HG03175 (cell line): ENCODE data around the gene ZSWIM4.
A peak's percentile ranks its signal among the peaks of the same experiment; 100 is the strongest.
"Not testable (repeated sequence)": the region's sequence is repeated elsewhere in the genome, so short reads cannot be mapped to it uniquely, and the experiment has no call there.

ENCODE experiments used
- ATAC-seq: cut with Tn5 transposase; IDR thresholded peaks from one replicate; pipeline ENCODE4 v1.9.1; 2021; ENCODE audit warnings: mild to moderate bottlenecking, moderate library complexity; ENCODE audit not compliant: unreplicated experiment

The ZSWIM4 gene

GRCh38 chr19:13794757-13795589 is at the start of gene ZSWIM4:
TSS of gene ZSWIM4 (plus strand) at chr19:13795443. CDS start at chr19:13795649, 206 bp downstream.
- peak; percentile 96 for ATAC-seq

GRCh38 chr19:13747098-13747453 is 48.2 kb upstream of the ZSWIM4 start:
- no peak for ATAC-seq

- no peak for ATAC-seq
Observed at GRCh38 chr19:13748169-13748828, 46.9 kb upstream of the ZSWIM4 start.

GRCh38 chr19:13751436-13751835 is 43.8 kb upstream of the ZSWIM4 start:
- no peak for ATAC-seq

GRCh38 chr19:13753622-13754021 is 41.6 kb upstream of the ZSWIM4 start:
- not testable (repeated sequence) for ATAC-seq

- no peak for ATAC-seq
Observed at GRCh38 chr19:13756210-13756609, 39.0 kb upstream of the ZSWIM4 start.

- ATAC-seq, result no peak
Observed at GRCh38 chr19:13757805-13758772, 37.2 kb upstream of the ZSWIM4 start.

- no peak for ATAC-seq
Observed at GRCh38 chr19:13758795-13759194, 36.4 kb upstream of the ZSWIM4 start.

GRCh38 chr19:13761423-13761822 is 33.8 kb upstream of the ZSWIM4 start:
- ATAC-seq, result no peak

GRCh38 chr19:13762635-13763235 is 32.5 kb upstream of the ZSWIM4 start:
- ATAC-seq, result no peak

GRCh38 chr19:13763265-13763664 is 32.0 kb upstream of the ZSWIM4 start:
- no peak for ATAC-seq

GRCh38 chr19:13764101-13764807 is 31.0 kb upstream of the ZSWIM4 start, which contains the start of gene MRI1:
TSS of gene MRI1 (plus strand) at chr19:13764522. CDS start at chr19:13764589, 67 bp downstream.
- peak; percentile 58 for ATAC-seq

GRCh38 chr19:13764821-13765394 is 30.3 kb upstream of the ZSWIM4 start:
- ATAC-seq, result no peak

- ATAC-seq, result no peak
Observed at GRCh38 chr19:13765395-13766094, 29.7 kb upstream of the ZSWIM4 start.

GRCh38 chr19:13766095-13766481 is 29.2 kb upstream of the ZSWIM4 start:
- no peak for ATAC-seq

GRCh38 chr19:13768510-13768909 is 26.7 kb upstream of the ZSWIM4 start:
- no peak for ATAC-seq

- ATAC-seq, result no peak
Observed at GRCh38 chr19:13770013-13770635, 25.1 kb upstream of the ZSWIM4 start.
